ENCODE data around the gene YEATS2. TPM values are rescaled to one million over a fixed set of nuclear protein-coding genes. Genes with fewer than 3 reads are reported as not detected.

YEATS2 gene
- total RNA-seq, 2 experiments from 2014 or later: 68.2 to 77.2 TPM

- Histone ChIP-seq H3K79me2 (ENCODE audit: insufficient read depth, low read depth, low read length) (no peaks in the 10 kb centered on the region), H3K4me1 (ENCODE audit: insufficient read depth, low read length, poor library complexity, severe bottlenecking) (peaks cover 24% of the 10 kb centered on the region), H3K27ac (ENCODE audit: low read depth, low read length, poor library complexity, severe bottlenecking) (no peak overlapping the region), H3K4me2 (ENCODE audit: low read length) (no peak overlapping the region), H2AFZ (ENCODE audit: low read length) (no peak overlapping the region), H3K9me2 (ENCODE audit: insufficient read depth, low read length) (no peaks in the 10 kb centered on the region), H3K4me3 (ENCODE audit: low read depth, low read length, poor library complexity, severe bottlenecking) (no peak overlapping the region), H4K20me1 (ENCODE audit: insufficient read depth, low read length) (no peaks in the 10 kb centered on the region), H3K9me3 (ENCODE audit: low read length) (no peaks in the 10 kb centered on the region), H3K36me3 (ENCODE audit: insufficient read depth, low read length) (no peaks in the 10 kb centered on the region)
- intact Hi-C loops (cut with micrococcal nuclease; ENCODE audit: unreplicated experiment): loop anchor here (5.0 kb wide), 1 partner anchor 351 kb away; no protein-coding TSS in a partner anchor
- DNase-seq (ENCODE audit: low spot score): no peak
- TF ChIP-seq EZH2phosphoT487 (IDR thresholded peaks at IDR 0.05; ENCODE audit: borderline replicate concordance, low read depth, low read length): no peak
- no peak for TF ChIP-seq CTCF (conservative IDR thresholded peaks at IDR 0.05; ENCODE audit: low read length)
- POLR2A ChIA-PET: no interaction called here
- CTCF ChIA-PET (ENCODE audit: unreplicated experiment): no interaction called here
- no TSS peak for BruUV-seq (replicated peaks)
Measured at GRCh38 chr3:183818041-183818620, 120.5 kb downstream of the YEATS2 start.

GRCh38 chr3:183818706-183819624 is 121.4 kb downstream of the YEATS2 start:
- BruUV-seq (replicated peaks): no TSS peak
- no peak for DNase-seq (ENCODE audit: low spot score)
- Histone ChIP-seq H3K4me2 (ENCODE audit: low read length) (no peak overlapping the region), H3K9me3 (ENCODE audit: low read length) (no peaks in the 10 kb centered on the region), H3K4me3 (ENCODE audit: low read depth, low read length, poor library complexity, severe bottlenecking) (no peak overlapping the region), H3K36me3 (ENCODE audit: insufficient read depth, low read length) (no peaks in the 10 kb centered on the region), H4K20me1 (ENCODE audit: insufficient read depth, low read length) (no peaks in the 10 kb centered on the region), H3K9me2 (ENCODE audit: insufficient read depth, low read length) (no peaks in the 10 kb centered on the region), H3K27ac (ENCODE audit: low read depth, low read length, poor library complexity, severe bottlenecking) (no peak overlapping the region), H3K79me2 (ENCODE audit: insufficient read depth, low read depth, low read length) (no peaks in the 10 kb centered on the region), H2AFZ (ENCODE audit: low read length) (no peak overlapping the region), H3K4me1 (ENCODE audit: insufficient read depth, low read length, poor library complexity, severe bottlenecking) (peaks cover 25% of the 10 kb centered on the region)
- intact Hi-C loops (cut with micrococcal nuclease; ENCODE audit: unreplicated experiment): loop anchor here (5.0 kb wide), 1 partner anchor 352 kb away; no protein-coding TSS in a partner anchor
- CTCF ChIA-PET (ENCODE audit: unreplicated experiment): no interaction called here
- POLR2A ChIA-PET: interaction anchor here (0.6 kb wide), 1 partner anchor 29 kb away, joined by 4 read pairs; no protein-coding TSS in a partner anchor
- TF ChIP-seq CTCF (conservative IDR thresholded peaks at IDR 0.05; ENCODE audit: low read length) (no peak), EZH2phosphoT487 (IDR thresholded peaks at IDR 0.05; ENCODE audit: borderline replicate concordance, low read depth, low read length) (no peak)

Measured in OCI-LY7 (cell line).